NT2/D1 (cell line): ENCODE measurements around the gene BAD.

Experiments
- SUZ12 ChIP-seq: IDR thresholded peaks from 2 replicates; pipeline ENCODE4 v1.6.1; 2011; ENCODE audit not compliant: insufficient read length, insufficient read depth; ENCODE audit errors: extremely low read depth
- ZNF274 ChIP-seq: IDR thresholded peaks from 2 replicates; pipeline ENCODE4 v1.6.1; 2011; ENCODE audit warnings: mild to moderate bottlenecking, low read depth, low read length

GRCh38 chr11:64249038-64249437 is 35.4 kb downstream of the BAD start:
- TF ChIP-seq SUZ12, result no peak
- TF ChIP-seq ZNF274, result no peak
